Dermis microvascular lymphatic vessel endothelial cell (primary cell): Measurements from ENCODE around the gene PPP1R13B. TPM values are rescaled to one million over a fixed set of nuclear protein-coding genes. Genes with fewer than 3 reads are reported as not detected.
"Not testable (repeated sequence)": the region's sequence is repeated elsewhere in the genome, so short reads cannot be mapped to it uniquely, and the experiment has no call there.

ENCODE experiments used
- DNase-seq, 2 donors: peaks; one replicate each; pipeline versions ENCODE4 v3.0.0 to v3.0.0-alpha.2; 2010; ENCODE audit warnings: low read depth in 2 of 2
- total RNA-seq: library from RNA; depleted of rRNA; stranded (reverse); fragments of >200 nt; gene quantifications from 2 replicates; pipeline ENCODE4 v1.2.1, GENCODE V29; 2014

The PPP1R13B gene
- total RNA-seq: 9.1 and 14.7 TPM in 2 replicates

GRCh38 chr14:103847451-103848174, at the start of gene PPP1R13B:
PPP1R13B (minus strand) TSS chr14:103847575; CDS start chr14:103847307, 268 bp downstream.
- peak; percentile 61 to 90 for DNase-seq

- no peak for DNase-seq
Observed at GRCh38 chr14:103896578-103896977, 49.2 kb upstream of the PPP1R13B start.

- no peak for DNase-seq
Observed at GRCh38 chr14:103894723-103895059, 47.3 kb upstream of the PPP1R13B start.

GRCh38 chr14:103894034-103894722, 46.8 kb upstream of the PPP1R13B start:
- no peak for DNase-seq

- DNase-seq: no peak
Observed at GRCh38 chr14:103892247-103892646, 44.9 kb upstream of the PPP1R13B start.

- DNase-seq: no peak
Observed at GRCh38 chr14:103891667-103892215, 44.4 kb upstream of the PPP1R13B start.

GRCh38 chr14:103890821-103891666, 43.7 kb upstream of the PPP1R13B start:
- DNase-seq: peak in 1 of 2 donors; percentile 29

GRCh38 chr14:103890052-103890371, 42.6 kb upstream of the PPP1R13B start:
- DNase-seq: no peak

GRCh38 chr14:103889313-103890051, 42.1 kb upstream of the PPP1R13B start:
- DNase-seq: peak in 1 of 2 donors; percentile 30

- DNase-seq: not testable (repeated sequence)
Observed at GRCh38 chr14:103889002-103889312, 41.6 kb upstream of the PPP1R13B start.

GRCh38 chr14:103887557-103888115, 40.3 kb upstream of the PPP1R13B start:
- no peak for DNase-seq

GRCh38 chr14:103887170-103887501, 39.8 kb upstream of the PPP1R13B start:
- no peak for DNase-seq

GRCh38 chr14:103886304-103887169, 39.2 kb upstream of the PPP1R13B start:
- DNase-seq: no peak

- DNase-seq: no peak
Observed at GRCh38 chr14:103885509-103885932, 38.1 kb upstream of the PPP1R13B start.

GRCh38 chr14:103884854-103885253, 37.5 kb upstream of the PPP1R13B start:
- DNase-seq: no peak

GRCh38 chr14:103883263-103883523, 35.8 kb upstream of the PPP1R13B start:
- no peak for DNase-seq

- no peak for DNase-seq
Observed at GRCh38 chr14:103882503-103883262, 35.3 kb upstream of the PPP1R13B start.

GRCh38 chr14:103881268-103882201, 34.2 kb upstream of the PPP1R13B start:
- DNase-seq: peak in 1 of 2 donors; percentile 42
